Spleen (tissue), 7 donors: ENCODE data around the gene RTL10.

Experiments
- CTCF ChIP-seq, 11 experiments: fragments of 200-600 bp in 7 of 11; fragments of 450-650 bp in 4 of 11; sonication (generic) in 4 of 11; IDR thresholded peaks in 8 of 11; conservative IDR thresholded peaks in 3 of 11; 1 replicate in 7 of 11; 2 replicates in 4 of 11; pipeline versions ENCODE4 v1.4.0 to v1.8.0; 2016 to 2021; ENCODE audit warnings: antibody characterized with exemption in 11 of 11, inconsistent platforms in 4 of 11, mild to moderate bottlenecking in 1 of 11
- POLR2A ChIP-seq, 3 donors: fragments of 450-650 bp; IDR thresholded peaks; one replicate each; pipeline ENCODE4 v1.5.1; 2017; ENCODE audit warnings: antibody characterized with exemption in 3 of 3, mild to moderate bottlenecking in 1 of 3
- POLR2AphosphoS5 ChIP-seq, 3 donors: sonication (generic); formaldehyde crosslinking; IDR thresholded peaks; one replicate each; pipeline ENCODE4 v1.5.1; 2017; ENCODE audit warnings: antibody characterized with exemption in 3 of 3
- donor health status: DM: no; HTN: no; CAD: no; lungs with moderate emphysema.
- donor health status: DM: no; HTN: no; CAD: no.
- donor health status: DM: no; HTN: no; CAD: no.

- no peak for TF ChIP-seq POLR2A (IDR thresholded peaks at IDR 0.05)
- TF ChIP-seq POLR2AphosphoS5 (IDR thresholded peaks at IDR 0.05) = no peak
- no peak for TF ChIP-seq CTCF (IDR thresholded peaks at IDR 0.05 in 8 of 11, conservative IDR thresholded peaks at IDR 0.05 in 3 of 11)
These were observed 43.1 kb upstream of the RTL10 start for GRCh38 chr22:19897726-19898125.
